Type B pancreatic cell (in vitro differentiated cells): ENCODE data around the gene FLVCR2. TPM values are rescaled to one million over a fixed set of nuclear protein-coding genes. Genes with fewer than 3 reads are reported as not detected.
"Not testable (repeated sequence)": the region's sequence is repeated elsewhere in the genome, so short reads cannot be mapped to it uniquely, and the experiment has no call there.

ENCODE experiments used
- DNase-seq: peaks from one replicate; pipeline ENCODE4 v3.0.0; 2021; ENCODE audit warnings: mixed read lengths; ENCODE audit not compliant: unreplicated experiment; ENCODE audit errors: extremely low spot score
- H3K27ac Mint-ChIP-seq: 2 replicates; pipeline ENCODE4 v1.8.0; 2021; ENCODE audit warnings: mild to moderate bottlenecking, mixed read lengths
- H3K27me3 Mint-ChIP-seq: 2 replicates; pipeline ENCODE4 v1.8.0; 2021; ENCODE audit warnings: mixed read lengths
- H3K36me3 Mint-ChIP-seq: 2 replicates; pipeline ENCODE4 v1.8.0; 2021; ENCODE audit warnings: mixed read lengths
- H3K4me1 Mint-ChIP-seq: one replicate; pipeline ENCODE4 v1.8.0; 2021; ENCODE audit warnings: mixed read lengths; ENCODE audit not compliant: unreplicated experiment
- H3K4me3 Mint-ChIP-seq: 2 replicates; pipeline ENCODE4 v1.8.0; 2021; ENCODE audit warnings: mild to moderate bottlenecking, mixed read lengths
- H3K9me3 Mint-ChIP-seq: 2 replicates; pipeline ENCODE4 v1.8.0; 2021; ENCODE audit warnings: mixed read lengths
- total RNA-seq: library from RNA; stranded (reverse); gene quantifications from 2 replicates; pipeline ENCODE4 v1.2.1, GENCODE V29; 2021; ENCODE audit warnings: low replicate concordance
- TF ChIP-seq, protein P1 (sequence below): fragments of 200-600 bp; sonication (generic); conservative IDR thresholded peaks from 2 replicates; pipeline ENCODE4 v1.5.0; 2021; ENCODE audit warnings: antibody characterized with exemption, mild to moderate bottlenecking

The FLVCR2 gene
- total RNA-seq, 1 donor from 2014 or later: 5.6 TPM

DNA sequence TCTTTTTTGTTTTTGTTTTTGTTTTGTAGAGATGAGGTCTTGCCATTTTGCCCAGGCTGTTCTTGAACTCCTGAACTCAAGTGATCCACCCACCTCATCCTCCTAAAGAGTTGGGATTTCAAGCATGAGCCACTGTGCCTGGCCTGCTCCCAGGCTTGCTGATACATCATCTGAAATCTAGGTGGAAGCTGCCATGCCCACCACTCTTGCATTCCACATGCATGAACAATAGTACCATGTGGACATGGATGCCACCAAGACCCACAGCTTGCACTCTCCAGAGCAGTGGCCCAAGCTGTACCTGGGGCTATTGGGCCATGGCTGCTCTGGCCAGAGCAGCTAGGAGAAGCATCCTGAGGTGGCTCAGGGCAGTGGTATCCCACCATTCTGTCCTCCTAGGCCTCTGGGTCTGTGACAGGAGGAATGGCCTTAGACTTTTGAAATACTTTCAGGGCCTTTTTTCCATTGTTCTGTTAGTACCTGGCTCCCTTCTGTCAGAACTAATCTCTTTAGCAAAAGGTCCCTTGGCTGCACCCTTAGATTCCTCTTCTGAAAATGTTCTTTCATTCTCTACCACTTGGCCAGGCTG is 13.7 kb downstream of the FLVCR2 start:
- Mint-ChIP-seq H3K9me3 (peaks cover 9% of the 10 kb centered on the region), H3K4me1 (no peaks in the 10 kb centered on the region), H3K27me3 (no peaks in the 10 kb centered on the region), H3K36me3 (peaks cover 5% of the 10 kb centered on the region), H3K4me3 (no peak overlapping the region), H3K27ac (no peak overlapping the region)
- TF ChIP-seq, protein P1, sequence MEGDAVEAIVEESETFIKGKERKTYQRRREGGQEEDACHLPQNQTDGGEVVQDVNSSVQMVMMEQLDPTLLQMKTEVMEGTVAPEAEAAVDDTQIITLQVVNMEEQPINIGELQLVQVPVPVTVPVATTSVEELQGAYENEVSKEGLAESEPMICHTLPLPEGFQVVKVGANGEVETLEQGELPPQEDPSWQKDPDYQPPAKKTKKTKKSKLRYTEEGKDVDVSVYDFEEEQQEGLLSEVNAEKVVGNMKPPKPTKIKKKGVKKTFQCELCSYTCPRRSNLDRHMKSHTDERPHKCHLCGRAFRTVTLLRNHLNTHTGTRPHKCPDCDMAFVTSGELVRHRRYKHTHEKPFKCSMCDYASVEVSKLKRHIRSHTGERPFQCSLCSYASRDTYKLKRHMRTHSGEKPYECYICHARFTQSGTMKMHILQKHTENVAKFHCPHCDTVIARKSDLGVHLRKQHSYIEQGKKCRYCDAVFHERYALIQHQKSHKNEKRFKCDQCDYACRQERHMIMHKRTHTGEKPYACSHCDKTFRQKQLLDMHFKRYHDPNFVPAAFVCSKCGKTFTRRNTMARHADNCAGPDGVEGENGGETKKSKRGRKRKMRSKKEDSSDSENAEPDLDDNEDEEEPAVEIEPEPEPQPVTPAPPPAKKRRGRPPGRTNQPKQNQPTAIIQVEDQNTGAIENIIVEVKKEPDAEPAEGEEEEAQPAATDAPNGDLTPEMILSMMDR: no peak
- no peak for DNase-seq

DNA sequence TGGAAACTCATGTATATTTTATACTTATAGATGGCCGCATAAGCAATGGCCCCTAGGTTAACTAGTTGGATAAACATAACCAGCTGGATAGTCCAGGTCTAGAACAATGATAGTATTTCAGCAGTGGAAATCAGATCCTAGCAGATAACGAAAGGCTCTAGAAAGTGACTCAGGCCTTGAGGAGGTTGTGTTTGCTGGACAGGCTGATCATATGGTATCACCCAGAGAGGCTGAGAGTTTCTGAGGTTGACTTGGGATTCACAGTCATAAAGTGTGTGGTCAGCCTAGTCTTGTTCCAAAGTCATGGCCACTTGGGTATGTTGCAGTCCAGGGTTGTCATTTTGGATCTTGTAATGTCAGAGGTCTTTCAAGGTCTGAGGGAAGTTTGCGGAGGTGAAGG is 16.8 kb downstream of the FLVCR2 start:
- DNase-seq: no peak
- Mint-ChIP-seq H3K27ac (no peak overlapping the region), H3K4me1 (no peaks in the 10 kb centered on the region), H3K9me3 (peaks cover 9% of the 10 kb centered on the region), H3K36me3 (peaks cover 5% of the 10 kb centered on the region), H3K27me3 (no peaks in the 10 kb centered on the region), H3K4me3 (no peak overlapping the region)
- TF ChIP-seq, protein P1: no peak

DNA sequence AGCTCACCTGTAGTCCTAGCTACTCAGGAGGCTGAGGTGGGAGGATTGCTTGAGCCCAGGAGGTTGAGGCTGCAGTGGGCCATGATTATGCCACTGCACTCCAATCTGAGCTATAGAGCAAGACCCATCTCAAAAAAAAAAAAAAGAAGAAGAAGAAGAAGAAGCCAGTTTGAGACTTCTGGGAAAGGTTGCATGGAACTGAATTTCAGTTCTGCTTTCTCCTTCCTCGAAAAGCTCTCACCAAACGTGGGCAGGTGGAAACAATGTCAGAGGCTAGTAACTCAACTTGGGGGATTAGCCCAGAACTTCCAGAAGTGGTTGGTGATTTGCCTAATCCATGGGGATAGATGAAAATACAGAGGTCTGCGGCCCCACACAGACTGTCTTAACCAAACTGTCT is 18.7 kb downstream of the FLVCR2 start:
- no peak overlapping the region for H3K4me3 Mint-ChIP-seq
- H3K9me3 Mint-ChIP-seq: peaks cover 5% of the 10 kb centered on the region
- TF ChIP-seq, protein P1: no peak
- no peak overlapping the region for H3K27ac Mint-ChIP-seq
- no peaks in the 10 kb centered on the region for H3K4me1 Mint-ChIP-seq
- H3K36me3 Mint-ChIP-seq: no peaks in the 10 kb centered on the region
- DNase-seq: no peak
- no peaks in the 10 kb centered on the region for H3K27me3 Mint-ChIP-seq

GRCh38 chr14:75600100-75600499 is 21.7 kb downstream of the FLVCR2 start:
- DNase-seq, H3K4me1 Mint-ChIP-seq, H3K4me3 Mint-ChIP-seq, H3K27me3 Mint-ChIP-seq, H3K27ac Mint-ChIP-seq, H3K36me3 Mint-ChIP-seq, H3K9me3 Mint-ChIP-seq: not testable (repeated sequence)

DNA sequence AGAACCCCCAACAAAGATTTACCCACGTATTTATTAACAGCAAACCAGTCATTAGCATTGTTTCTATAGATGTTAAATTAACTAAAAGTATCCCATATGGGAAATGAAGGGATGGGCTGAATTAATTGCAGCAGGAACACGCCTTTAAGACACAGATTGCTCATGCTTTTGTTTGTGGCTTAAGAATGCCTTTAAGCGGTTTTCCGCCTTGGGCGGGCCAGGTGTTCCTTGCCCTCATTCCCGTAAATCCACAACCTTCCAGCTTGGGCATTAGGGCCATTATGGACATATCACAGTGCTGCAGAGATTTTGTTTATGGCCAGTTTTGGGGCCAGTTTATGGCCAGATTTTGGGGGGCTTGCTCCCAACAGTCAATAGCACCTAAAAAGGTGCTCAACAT is 22.6 kb downstream of the FLVCR2 start:
- not testable (repeated sequence) for H3K27ac Mint-ChIP-seq, H3K4me3 Mint-ChIP-seq, H3K27me3 Mint-ChIP-seq, H3K9me3 Mint-ChIP-seq, DNase-seq, H3K36me3 Mint-ChIP-seq, H3K4me1 Mint-ChIP-seq

DNA sequence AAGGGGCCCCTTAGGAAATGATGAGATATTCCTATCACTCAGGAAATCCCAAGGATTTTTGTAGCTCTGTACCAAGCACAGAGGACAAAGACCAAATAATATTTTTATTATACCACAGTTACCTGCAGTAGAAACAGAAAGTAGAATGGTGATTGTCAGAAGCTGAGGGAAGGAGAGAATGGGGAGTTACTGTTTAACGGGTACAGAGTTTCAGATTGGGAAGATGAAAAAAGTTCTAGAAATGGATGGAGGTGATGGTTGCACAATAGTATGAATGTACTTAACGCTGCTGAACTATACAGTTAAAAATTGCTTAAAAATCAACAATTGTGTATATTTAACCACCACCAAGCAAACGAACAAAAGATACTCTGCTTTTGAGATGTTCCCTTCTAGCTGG is 24.1 kb downstream of the FLVCR2 start:
- Mint-ChIP-seq H3K36me3 (no peaks in the 10 kb centered on the region), H3K27me3 (no peaks in the 10 kb centered on the region), H3K4me3 (no peak overlapping the region), H3K27ac (no peak overlapping the region), H3K4me1 (no peaks in the 10 kb centered on the region), H3K9me3 (no peaks in the 10 kb centered on the region)
- TF ChIP-seq, protein P1: no peak
- DNase-seq: no peak
